ENCODE results near the gene PTPRT.

Gene PTPRT

DNA sequence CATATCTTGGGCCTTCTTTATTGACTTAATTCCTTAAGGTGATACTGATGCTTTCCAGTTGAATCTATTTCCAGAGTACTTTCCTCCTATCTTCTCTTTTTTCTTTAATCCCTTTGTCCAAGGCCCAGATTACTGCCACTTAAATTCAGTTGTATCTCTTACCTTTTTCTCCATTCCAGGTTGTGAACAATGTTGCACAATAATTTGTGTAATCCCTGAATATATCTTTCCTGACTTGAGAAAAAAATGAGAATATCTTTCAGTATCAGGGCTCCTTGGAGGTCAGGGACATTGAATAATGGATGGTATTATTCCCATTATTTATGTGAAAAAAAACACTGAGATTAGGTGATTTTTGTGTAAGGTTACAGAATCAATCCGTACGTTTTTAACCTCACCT, 683.3 kb downstream of the PTPRT start:
- CTCF ChIA-PET, result no interaction called here

More for the DNA sequence above, 683.3 kb downstream of the PTPRT start:
- no peaks in the 10 kb centered on the region for H3K9me3 ChIP-seq (ENCODE audit: control insufficient read depth, insufficient read depth, low read depth, low read length)
- H3K36me3 ChIP-seq (ENCODE audit: control insufficient read depth in 2 of 2, insufficient read depth in 1 of 2, low read length in 2 of 2), result no peaks in the 10 kb centered on the region
- no peak overlapping the region for H3K4me3 ChIP-seq (ENCODE audit: low read depth, low read length)
- no peak for TF ChIP-seq ZNF560 (tag by site-specific recombination; IDR thresholded peaks at IDR 0.05; ENCODE audit: borderline replicate concordance)
- TF ChIP-seq ZNF394 (tag by site-specific recombination; IDR thresholded peaks at IDR 0.05; ENCODE audit: borderline replicate concordance), result no peak
- TF ChIP-seq ZBTB48 (tag by site-specific recombination; IDR thresholded peaks at IDR 0.05), result no peak
- no peak for TF ChIP-seq ZNF362 (tag by site-specific recombination; IDR thresholded peaks at IDR 0.05)
- TF ChIP-seq ZNF639 (tag by site-specific recombination; IDR thresholded peaks at IDR 0.05), result no peak
- TF ChIP-seq, protein P1, sequence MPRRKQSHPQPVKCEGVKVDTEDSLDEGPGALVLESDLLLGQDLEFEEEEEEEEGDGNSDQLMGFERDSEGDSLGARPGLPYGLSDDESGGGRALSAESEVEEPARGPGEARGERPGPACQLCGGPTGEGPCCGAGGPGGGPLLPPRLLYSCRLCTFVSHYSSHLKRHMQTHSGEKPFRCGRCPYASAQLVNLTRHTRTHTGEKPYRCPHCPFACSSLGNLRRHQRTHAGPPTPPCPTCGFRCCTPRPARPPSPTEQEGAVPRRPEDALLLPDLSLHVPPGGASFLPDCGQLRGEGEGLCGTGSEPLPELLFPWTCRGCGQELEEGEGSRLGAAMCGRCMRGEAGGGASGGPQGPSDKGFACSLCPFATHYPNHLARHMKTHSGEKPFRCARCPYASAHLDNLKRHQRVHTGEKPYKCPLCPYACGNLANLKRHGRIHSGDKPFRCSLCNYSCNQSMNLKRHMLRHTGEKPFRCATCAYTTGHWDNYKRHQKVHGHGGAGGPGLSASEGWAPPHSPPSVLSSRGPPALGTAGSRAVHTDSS (tag by site-specific recombination; IDR thresholded peaks at IDR 0.05), result no peak
- TF ChIP-seq ZNF514 (tag by site-specific recombination; IDR thresholded peaks at IDR 0.05), result no peak
- no peak for TF ChIP-seq ZNF792 (tag by site-specific recombination; IDR thresholded peaks at IDR 0.05)
- TF ChIP-seq ZNF24 (tag by site-specific recombination; IDR thresholded peaks at IDR 0.05), result no peak
- no peak for TF ChIP-seq PRDM4 (tag by site-specific recombination; IDR thresholded peaks at IDR 0.05)
- TF ChIP-seq GLIS2 (tag by site-specific recombination; IDR thresholded peaks at IDR 0.05), result no peak
- TF ChIP-seq SETDB1 (IDR thresholded peaks at IDR 0.05; ENCODE audit: insufficient read length, low read length), result no peak
- TF ChIP-seq ZIC2 (tag by site-specific recombination; IDR thresholded peaks at IDR 0.05), result no peak
- TF ChIP-seq, protein P2, sequence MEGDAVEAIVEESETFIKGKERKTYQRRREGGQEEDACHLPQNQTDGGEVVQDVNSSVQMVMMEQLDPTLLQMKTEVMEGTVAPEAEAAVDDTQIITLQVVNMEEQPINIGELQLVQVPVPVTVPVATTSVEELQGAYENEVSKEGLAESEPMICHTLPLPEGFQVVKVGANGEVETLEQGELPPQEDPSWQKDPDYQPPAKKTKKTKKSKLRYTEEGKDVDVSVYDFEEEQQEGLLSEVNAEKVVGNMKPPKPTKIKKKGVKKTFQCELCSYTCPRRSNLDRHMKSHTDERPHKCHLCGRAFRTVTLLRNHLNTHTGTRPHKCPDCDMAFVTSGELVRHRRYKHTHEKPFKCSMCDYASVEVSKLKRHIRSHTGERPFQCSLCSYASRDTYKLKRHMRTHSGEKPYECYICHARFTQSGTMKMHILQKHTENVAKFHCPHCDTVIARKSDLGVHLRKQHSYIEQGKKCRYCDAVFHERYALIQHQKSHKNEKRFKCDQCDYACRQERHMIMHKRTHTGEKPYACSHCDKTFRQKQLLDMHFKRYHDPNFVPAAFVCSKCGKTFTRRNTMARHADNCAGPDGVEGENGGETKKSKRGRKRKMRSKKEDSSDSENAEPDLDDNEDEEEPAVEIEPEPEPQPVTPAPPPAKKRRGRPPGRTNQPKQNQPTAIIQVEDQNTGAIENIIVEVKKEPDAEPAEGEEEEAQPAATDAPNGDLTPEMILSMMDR (tag by site-specific recombination; IDR thresholded peaks at IDR 0.05), result no peak
- no peak for TF ChIP-seq ZNF423 (tag by site-specific recombination; IDR thresholded peaks at IDR 0.05)
- TF ChIP-seq ZNF654 (tag by site-specific recombination; IDR thresholded peaks at IDR 0.05; ENCODE audit: low read depth), result no peak
- no peak for TF ChIP-seq ZNF19 (tag by site-specific recombination; IDR thresholded peaks at IDR 0.05; ENCODE audit: low read depth)
- TF ChIP-seq KLF10 (tag by site-specific recombination; IDR thresholded peaks at IDR 0.05), result no peak
- POLR2A ChIA-PET, result no interaction called here
- no peaks in the 10 kb centered on the region for H3K4me1 ChIP-seq (ENCODE audit: control insufficient read depth, insufficient read depth, low read length)
- H3K27ac ChIP-seq (ENCODE audit: extremely low read depth, low read depth, low read length), result no peak overlapping the region
